Cerebellar nuclear complex (tissue), 1 donor: ENCODE measurements around the gene BTBD19.
"Not testable (repeated sequence)": the region's sequence is repeated elsewhere in the genome, so short reads cannot be mapped to it uniquely, and the experiment has no call there.

Source experiments
- DNase-seq, 2 experiments: peaks; one replicate each; lab custom pipeline; 2025; lab: John Stamatoyannopoulos, UW

The BTBD19 gene

GRCh38 chr1:44808063-44808937 is at the start of gene BTBD19:
Gene BTBD19, plus strand, starts transcription at chr1:44808523. Its CDS starts 298 bp downstream, at chr1:44808821.
- no peak for DNase-seq

GRCh38 chr1:44759077-44759476 is 49.2 kb upstream of the BTBD19 start:
- DNase-seq, result no peak

GRCh38 chr1:44760876-44761275 is 47.4 kb upstream of the BTBD19 start:
- no peak for DNase-seq

- not testable (repeated sequence) for DNase-seq
Observed at GRCh38 chr1:44766421-44766820, 41.9 kb upstream of the BTBD19 start.

- DNase-seq, result peak in 1 of 2 experiments; percentile 73
Observed at GRCh38 chr1:44775078-44775929, 33.0 kb upstream of the BTBD19 start, which contains the start of gene RPS8. Gene RPS8, plus strand, starts transcription at chr1:44775540. Its CDS starts 57 bp downstream, at chr1:44775597.

- DNase-seq, result no peak
Observed at GRCh38 chr1:44775930-44776729, 32.2 kb upstream of the BTBD19 start.

GRCh38 chr1:44776730-44777068 is 31.6 kb upstream of the BTBD19 start:
- no peak for DNase-seq

- no peak for DNase-seq
Observed at GRCh38 chr1:44777547-44777946, 30.8 kb upstream of the BTBD19 start.

- DNase-seq, result no peak
Observed at GRCh38 chr1:44777969-44778635, 30.2 kb upstream of the BTBD19 start.

GRCh38 chr1:44778705-44779576 is 29.4 kb upstream of the BTBD19 start:
- DNase-seq, result no peak

- DNase-seq, result no peak
Observed at GRCh38 chr1:44780583-44781121, 27.7 kb upstream of the BTBD19 start.

GRCh38 chr1:44783697-44784093 is 24.6 kb upstream of the BTBD19 start:
- DNase-seq, result no peak

- DNase-seq, result no peak
Observed at GRCh38 chr1:44784094-44785028, 24.0 kb upstream of the BTBD19 start.

GRCh38 chr1:44785029-44785380 is 23.3 kb upstream of the BTBD19 start:
- no peak for DNase-seq

GRCh38 chr1:44785501-44786137 is 22.7 kb upstream of the BTBD19 start:
- DNase-seq, result no peak

- DNase-seq, result no peak
Observed at GRCh38 chr1:44786138-44786840, 22.0 kb upstream of the BTBD19 start.

GRCh38 chr1:44786841-44787426 is 21.4 kb upstream of the BTBD19 start:
- no peak for DNase-seq

GRCh38 chr1:44787506-44787905 is 20.8 kb upstream of the BTBD19 start:
- DNase-seq, result no peak
